Mucosa of descending colon (tissue), 3 donors: ENCODE measurements around the gene WDR37. TPM values are rescaled to one million over a fixed set of nuclear protein-coding genes. Genes with fewer than 3 reads are reported as not detected.

ENCODE experiments used
- ATAC-seq: fragments of 200-7000 bp; cut with Tn5 transposase; one replicate; pipeline ENCODE4 v1.9.1; 2020; ENCODE audit warnings: mild to moderate bottlenecking, moderate library complexity
- DNase-seq, 3 donors: peaks; one replicate each; pipeline ENCODE4 v3.0.0-alpha.2; 2020
- H3K36me3 ChIP-seq: fragments of 200-600 bp; one replicate; pipeline ENCODE4 v1.8.0; 2021; ENCODE audit warnings: low read depth, mild to moderate bottlenecking
- H3K4me1 ChIP-seq: fragments of 200-600 bp; one replicate; pipeline ENCODE4 v1.8.0; 2021; ENCODE audit warnings: low read depth, mild to moderate bottlenecking
- H3K4me3 ChIP-seq: fragments of 200-600 bp; one replicate; pipeline ENCODE4 v1.8.0; 2021; ENCODE audit warnings: mild to moderate bottlenecking
- H3K9me3 ChIP-seq: fragments of 200-600 bp; one replicate; pipeline ENCODE4 v1.8.0; 2021; ENCODE audit warnings: mild to moderate bottlenecking
- CTCF ChIP-seq: fragments of 200-600 bp; IDR thresholded peaks from one replicate; pipeline ENCODE4 v1.8.0; 2022; ENCODE audit warnings: antibody characterized with exemption, mild to moderate bottlenecking
- intact Hi-C, 2 donors: fragments of 100-400 bp; cut with DNase I in 1 of 2; cut with micrococcal nuclease in 1 of 2; formaldehyde crosslinking; loops; one replicate each; pipeline versions ENCODE4 v1.11.0 to v1.11.1; 2022; cut with DNase I, micrococcal nuclease
- total RNA-seq, 3 donors: library from RNA; stranded (reverse); fragmentation: NEBNext Ultra II Directional in 2 of 3; extraction: Animal tissue kit (Norgen Biotek cat#: 25700) in 2 of 3; gene quantifications; one replicate each; pipeline versions ENCODE4 v1.2.1 to v1.2.4, GENCODE V29; 2021 to 2023
- donor health status: DM: no; HTN: no; CAD: no; lungs with moderate emphysema.
- donor health status: DM: no; HTN: no; CAD: no.
- donor health status: DM: no; HTN: yes; CAD: no.

WDR37 gene
- total RNA-seq, 3 donors from 2014 or later: 18.3 to 24.1 (median 20.8) TPM

GRCh38 chr10:1180836-1181235 is 124.7 kb downstream of the WDR37 start:
- intact Hi-C loops: no loop called here
- Histone ChIP-seq H3K36me3 (no peaks in the 10 kb centered on the region), H3K9me3 (no peaks in the 10 kb centered on the region), H3K4me1 (no peaks in the 10 kb centered on the region), H3K4me3 (no peak overlapping the region)
- TF ChIP-seq CTCF: no peak
- DNase-seq (no peak), ATAC-seq (no peak)

Other genes with a start within 250 kb of the WDR37 start
- 100 to 1,000 TPM in 2 of 3 donors, 10 to 100 TPM in 1; 97.5 to 155 (median 116) TPM for gene LARP4B, start 124.7 kb upstream of the WDR37 start, total RNA-seq
- 10 to 100 TPM; 19.2 to 27.8 (median 26.6) TPM for gene GTPBP4, start 68.0 kb upstream of the WDR37 start, total RNA-seq
- not detected for gene IDI2, start 30.5 kb upstream of the WDR37 start, total RNA-seq
- 10 to 100 TPM; 37.7 to 71.2 (median 65.8) TPM for gene IDI1, start 7.3 kb upstream of the WDR37 start, total RNA-seq